Immature natural killer cell (primary cell): ENCODE measurements around the gene RAPGEF5. TPM values are rescaled to one million over a fixed set of nuclear protein-coding genes. Genes with fewer than 3 reads are reported as not detected.

Source experiments
- DNase-seq, 3 donors: peaks; one replicate each; pipeline ENCODE4 v3.0.0; 2022; ENCODE audit warnings: mixed read lengths in 1 of 3
- H3K27ac Mint-ChIP-seq, 6 donors: one replicate each; pipeline ENCODE4 v1.8.0; 2020; ENCODE audit warnings: mixed read lengths in 6 of 6, mild to moderate bottlenecking in 5 of 6, inconsistent platforms in 4 of 6, moderate library complexity in 3 of 6
- H3K27me3 Mint-ChIP-seq, 3 donors: one replicate each; pipeline ENCODE4 v1.8.0; 2020 to 2021; ENCODE audit warnings: low read depth in 3 of 3, mild to moderate bottlenecking in 3 of 3, mixed read lengths in 3 of 3, moderate library complexity in 3 of 3, inconsistent platforms in 1 of 3
- H3K36me3 Mint-ChIP-seq, 3 donors: one replicate each; pipeline ENCODE4 v1.8.0; 2020; ENCODE audit warnings: mixed read lengths in 3 of 3, inconsistent platforms in 2 of 3, mild to moderate bottlenecking in 2 of 3
- H3K4me1 Mint-ChIP-seq, 2 donors: one replicate each; pipeline ENCODE4 v1.8.0; 2020; ENCODE audit warnings: inconsistent platforms in 2 of 2, mild to moderate bottlenecking in 2 of 2, mixed read lengths in 2 of 2, moderate library complexity in 1 of 2
- H3K4me3 Mint-ChIP-seq, 5 donors: one replicate each; pipeline ENCODE4 v1.8.0; 2020; ENCODE audit warnings: mild to moderate bottlenecking in 5 of 5, mixed read lengths in 5 of 5, inconsistent platforms in 3 of 5, moderate library complexity in 3 of 5
- H3K9me3 Mint-ChIP-seq, 6 donors: one replicate each; pipeline ENCODE4 v1.8.0; 2020; ENCODE audit warnings: mild to moderate bottlenecking in 6 of 6, mixed read lengths in 6 of 6, inconsistent platforms in 4 of 6, moderate library complexity in 3 of 6
- polyA plus RNA-seq, 3 donors: library from polyadenylated mRNA; unstranded; fragments of 300-500 nt; fragmentation: Illumina TruSeq; gene quantifications; one replicate each; pipeline ENCODE4 v1.2.3, GENCODE V29; 2021

RAPGEF5 gene
- polyA plus RNA-seq, 3 donors from 2014 or later = 0.11 TPM; not detected in 2

GRCh38 chr7:22116451-22117030, 240.4 kb downstream of the RAPGEF5 start:
- H3K27me3 Mint-ChIP-seq = peaks cover 0 to 5% (median 2%) of the 10 kb centered on the region in 3 donors

GRCh38 chr7:22115689-22116088, 241.3 kb downstream of the RAPGEF5 start:
- peaks cover 0 to 5% (median 2%) of the 10 kb centered on the region in 3 donors for H3K27me3 Mint-ChIP-seq
- DNase-seq = no peak
- no peaks in the 10 kb centered on the region for H3K9me3 Mint-ChIP-seq
- H3K27ac Mint-ChIP-seq = no peak overlapping the region
- no peaks in the 10 kb centered on the region for H3K4me1 Mint-ChIP-seq
- H3K4me3 Mint-ChIP-seq = no peak overlapping the region
- H3K36me3 Mint-ChIP-seq = peaks cover 0 to 2% (median 0%) of the 10 kb centered on the region in 3 donors

More at GRCh38 chr7:22116451-22117030, 240.4 kb downstream of the RAPGEF5 start:
- no peak for DNase-seq
- H3K4me1 Mint-ChIP-seq = peaks cover 0 to 2% of the 10 kb centered on the region in 2 donors
- no peak overlapping the region for H3K27ac Mint-ChIP-seq
- H3K36me3 Mint-ChIP-seq = peaks cover 0 to 4% (median 0%) of the 10 kb centered on the region in 3 donors
- H3K4me3 Mint-ChIP-seq = no peak overlapping the region
- no peaks in the 10 kb centered on the region for H3K9me3 Mint-ChIP-seq

GRCh38 chr7:22114440-22114981, 242.4 kb downstream of the RAPGEF5 start:
- Mint-ChIP-seq H3K9me3 (no peaks in the 10 kb centered on the region), H3K27ac (no peak overlapping the region), H3K4me1 (no peaks in the 10 kb centered on the region), H3K27me3 (peaks cover 0 to 5% (median 2%) of the 10 kb centered on the region in 3 donors), H3K36me3 (no peaks in the 10 kb centered on the region), H3K4me3 (no peak overlapping the region)
- DNase-seq = no peak

- Mint-ChIP-seq H3K36me3 (no peaks in the 10 kb centered on the region), H3K27ac (no peak overlapping the region), H3K9me3 (no peaks in the 10 kb centered on the region), H3K27me3 (peaks cover 2 to 5% (median 2%) of the 10 kb centered on the region in 3 donors), H3K4me1 (no peaks in the 10 kb centered on the region), H3K4me3 (no peak overlapping the region)
- no peak for DNase-seq
Observed at GRCh38 chr7:22113041-22113440, 243.9 kb downstream of the RAPGEF5 start.

- no peak for DNase-seq
- H3K4me3 Mint-ChIP-seq = no peak overlapping the region
- H3K36me3 Mint-ChIP-seq = no peaks in the 10 kb centered on the region
- H3K27ac Mint-ChIP-seq = no peak overlapping the region
- no peaks in the 10 kb centered on the region for H3K9me3 Mint-ChIP-seq
- H3K4me1 Mint-ChIP-seq = no peaks in the 10 kb centered on the region
- H3K27me3 Mint-ChIP-seq = peaks cover 2 to 5% (median 3%) of the 10 kb centered on the region in 3 donors
Observed at GRCh38 chr7:22111661-22112060, 245.3 kb downstream of the RAPGEF5 start.

GRCh38 chr7:22110881-22111280, 246.1 kb downstream of the RAPGEF5 start:
- no peak overlapping the region for H3K27ac Mint-ChIP-seq
- no peak for DNase-seq
- no peaks in the 10 kb centered on the region for H3K4me1 Mint-ChIP-seq
- H3K9me3 Mint-ChIP-seq = no peaks in the 10 kb centered on the region
- H3K27me3 Mint-ChIP-seq = peaks cover 2 to 5% (median 3%) of the 10 kb centered on the region in 3 donors
- H3K36me3 Mint-ChIP-seq = no peaks in the 10 kb centered on the region
- no peak overlapping the region for H3K4me3 Mint-ChIP-seq

GRCh38 chr7:22110227-22110839, 246.6 kb downstream of the RAPGEF5 start:
- H3K9me3 Mint-ChIP-seq = no peaks in the 10 kb centered on the region
- no peak overlapping the region for H3K4me3 Mint-ChIP-seq
- H3K4me1 Mint-ChIP-seq = no peaks in the 10 kb centered on the region
- peak; percentile 59 to 65 (median 61) for DNase-seq
- no peaks in the 10 kb centered on the region for H3K36me3 Mint-ChIP-seq
- H3K27ac Mint-ChIP-seq = no peak overlapping the region
- H3K27me3 Mint-ChIP-seq = peaks cover 2 to 5% (median 3%) of the 10 kb centered on the region in 3 donors

- DNase-seq = no peak
- Mint-ChIP-seq H3K27ac (no peak overlapping the region), H3K4me1 (no peaks in the 10 kb centered on the region), H3K27me3 (peaks cover 2 to 5% (median 3%) of the 10 kb centered on the region in 3 donors), H3K4me3 (no peak overlapping the region), H3K9me3 (no peaks in the 10 kb centered on the region), H3K36me3 (no peaks in the 10 kb centered on the region)
Observed at GRCh38 chr7:22109761-22110160, 247.2 kb downstream of the RAPGEF5 start.

- Mint-ChIP-seq H3K9me3 (no peaks in the 10 kb centered on the region), H3K4me3 (no peak overlapping the region), H3K4me1 (peaks cover 3 to 5% of the 10 kb centered on the region in 2 donors), H3K27ac (no peak overlapping the region), H3K36me3 (no peaks in the 10 kb centered on the region), H3K27me3 (peaks cover 2 to 3% (median 2%) of the 10 kb centered on the region in 3 donors)
- no peak for DNase-seq
Observed at GRCh38 chr7:22108151-22108845, 248.7 kb downstream of the RAPGEF5 start.

- no peaks in the 10 kb centered on the region for H3K36me3 Mint-ChIP-seq
- no peak for DNase-seq
- H3K4me1 Mint-ChIP-seq = peaks cover 5 to 9% of the 10 kb centered on the region in 2 donors
- H3K4me3 Mint-ChIP-seq = no peak overlapping the region
- H3K9me3 Mint-ChIP-seq = no peaks in the 10 kb centered on the region
- H3K27me3 Mint-ChIP-seq = peaks cover 0 to 11% (median 2%) of the 10 kb centered on the region in 3 donors
- H3K27ac Mint-ChIP-seq = no peak overlapping the region
Observed at GRCh38 chr7:22105550-22105949, 251.4 kb downstream of the RAPGEF5 start.

- no peaks in the 10 kb centered on the region for H3K9me3 Mint-ChIP-seq
- peaks cover 2 to 5% (median 3%) of the 10 kb centered on the region in 3 donors for H3K27me3 Mint-ChIP-seq
- DNase-seq = no peak
- no peaks in the 10 kb centered on the region for H3K4me1 Mint-ChIP-seq
- H3K4me3 Mint-ChIP-seq = no peak overlapping the region
- no peak overlapping the region for H3K27ac Mint-ChIP-seq
- H3K36me3 Mint-ChIP-seq = no peaks in the 10 kb centered on the region
Observed at GRCh38 chr7:22094413-22095342, 262.3 kb downstream of the RAPGEF5 start.

GRCh38 chr7:22093936-22094335, 263.0 kb downstream of the RAPGEF5 start:
- H3K36me3 Mint-ChIP-seq = no peaks in the 10 kb centered on the region
- peaks cover 2 to 5% (median 5%) of the 10 kb centered on the region in 3 donors for H3K27me3 Mint-ChIP-seq
- no peak for DNase-seq
- no peak overlapping the region for H3K27ac Mint-ChIP-seq
- no peak overlapping the region for H3K4me3 Mint-ChIP-seq
- H3K9me3 Mint-ChIP-seq = no peaks in the 10 kb centered on the region
- peaks cover 0 to 3% of the 10 kb centered on the region in 2 donors for H3K4me1 Mint-ChIP-seq

GRCh38 chr7:22093001-22093400, 264.0 kb downstream of the RAPGEF5 start:
- H3K9me3 Mint-ChIP-seq = no peaks in the 10 kb centered on the region
- no peaks in the 10 kb centered on the region for H3K36me3 Mint-ChIP-seq
- H3K4me3 Mint-ChIP-seq = no peak overlapping the region
- DNase-seq = no peak
- H3K4me1 Mint-ChIP-seq = peaks cover 2 to 9% of the 10 kb centered on the region in 2 donors
- H3K27ac Mint-ChIP-seq = no peak overlapping the region
- H3K27me3 Mint-ChIP-seq = peaks cover 2 to 5% (median 5%) of the 10 kb centered on the region in 3 donors
